Right cardiac atrium (tissue), 5 donors: ENCODE measurements around the gene DNAH11. TPM values are rescaled to one million over a fixed set of nuclear protein-coding genes. Genes with fewer than 3 reads are reported as not detected.
"Not testable (repeated sequence)": the region's sequence is repeated elsewhere in the genome, so short reads cannot be mapped to it uniquely, and the experiment has no call there.

Experiments
- ATAC-seq, 2 donors: fragments of 200-7000 bp; cut with Tn5 transposase; one replicate each; pipeline versions ENCODE4 v1.8.0 to v1.9.1; 2020; ENCODE audit warnings: moderate library complexity in 2 of 2, mild to moderate bottlenecking in 1 of 2
- DNase-seq, 3 donors: peaks; one replicate each; pipeline ENCODE4 v3.0.0-alpha.2; 2020
- H3K27ac ChIP-seq: one replicate; pipeline ENCODE4 v1.5.1; 2013; ENCODE audit warnings: mild to moderate bottlenecking, low read length, control low read depth, moderate library complexity
- H3K27me3 ChIP-seq: one replicate; pipeline ENCODE4 v1.6.1; 2013; ENCODE audit not compliant: control insufficient read depth, insufficient read depth
- H3K4me1 ChIP-seq: one replicate; pipeline ENCODE4 v1.6.1; 2013; ENCODE audit warnings: low read length; ENCODE audit not compliant: control insufficient read depth, insufficient read depth
- H3K4me3 ChIP-seq: one replicate; pipeline ENCODE4 v1.5.1; 2013; ENCODE audit warnings: low read length, control low read depth
- H3K9me3 ChIP-seq: one replicate; pipeline ENCODE4 v1.6.1; 2013; ENCODE audit warnings: low read length; ENCODE audit not compliant: control insufficient read depth
- WGBS: extraction: QIAGEN DNeasy Blood & Tissue Kit; methylation state at CpG from one replicate; pipeline ENCODE4 v1.1.7; 2013; 5-methylcytosine and 5-hydroxymethylcytosine counted together
- intact Hi-C, 4 donors: fragments of 100-400 bp; cut with DNase I; formaldehyde crosslinking; loops; one replicate each; pipeline versions ENCODE4 v1.11.0 to v1.14.0; 2022 to 2023
- polyA plus RNA-seq: library from polyadenylated mRNA; stranded (reverse); fragments of 200-250 nt; gene quantifications from one replicate; pipeline ENCODE4 v1.2.3, GENCODE V29; 2013
- total RNA-seq, 4 donors: library from RNA; stranded (reverse); fragmentation: NEBNext Ultra II Directional; extraction: Animal tissue kit (Norgen Biotek cat#: 25700); gene quantifications; one replicate each; pipeline ENCODE4 v1.2.1, GENCODE V29; 2021
- donor health status: healthy with polysubstance abuse.
- donor health status: DM: no; HTN: yes; CAD: no.
- donor health status: DM: no; HTN: no; CAD: no.
- donor health status: DM: no; HTN: yes; CAD: no; lungs with severe emphysema.
- donor health status: DM: yes; HTN: yes; CAD: no.

The DNAH11 gene
- total and polyA plus RNA-seq, 5 donors: 0.86 to 6.4 (median 4.1) TPM

DNA sequence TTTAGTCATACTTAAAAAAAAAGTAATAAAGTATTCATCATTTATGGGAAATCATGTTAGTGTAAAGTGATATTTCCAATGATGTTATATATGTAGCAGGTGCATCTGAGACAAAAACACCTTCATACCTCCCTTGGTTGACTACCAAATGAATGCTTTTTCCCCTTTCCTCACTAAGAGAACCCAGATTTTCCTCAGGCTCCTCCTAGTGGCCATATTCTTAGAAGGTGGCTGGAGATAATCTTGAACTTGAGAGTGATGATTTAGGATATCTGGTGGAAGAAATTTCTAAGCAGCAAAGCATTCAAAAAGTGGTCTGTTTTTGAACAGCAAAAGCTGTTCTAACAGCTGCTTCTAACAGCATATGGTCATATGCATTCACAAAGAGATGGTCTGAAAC lies 16.8 kb upstream of the DNAH11 start:
- no peaks in the 10 kb centered on the region for H3K4me1 ChIP-seq
- H3K27ac ChIP-seq: no peak overlapping the region
- H3K27me3 ChIP-seq: no peaks in the 10 kb centered on the region
- ATAC-seq (no peak), DNase-seq (no peak)
- no peak overlapping the region for H3K4me3 ChIP-seq
- intact Hi-C loops: no loop called here
- no peaks in the 10 kb centered on the region for H3K9me3 ChIP-seq

DNA sequence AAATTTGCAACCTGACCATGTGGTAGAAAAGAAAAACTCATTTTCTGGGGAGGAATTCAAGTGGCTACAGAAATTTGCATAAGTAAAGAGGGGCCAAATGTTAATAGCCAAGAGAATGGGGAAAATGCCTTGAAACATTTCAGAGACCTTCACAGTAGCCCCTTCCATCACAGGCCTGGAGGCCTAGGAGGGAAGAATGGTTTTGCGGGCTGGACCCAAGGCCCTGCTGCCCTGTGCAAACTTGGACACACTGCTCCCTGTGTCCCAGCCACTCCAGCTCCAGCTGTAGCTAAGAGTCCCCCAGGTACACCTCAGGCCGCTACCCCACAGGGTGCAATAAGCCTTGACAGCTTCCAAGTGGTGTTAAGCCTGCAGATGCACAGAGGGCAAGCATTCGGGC lies 16.4 kb upstream of the DNAH11 start:
- ATAC-seq (no peak), DNase-seq (no peak)
- Histone ChIP-seq H3K9me3 (no peaks in the 10 kb centered on the region), H3K27me3 (no peaks in the 10 kb centered on the region), H3K27ac (no peak overlapping the region), H3K4me1 (no peaks in the 10 kb centered on the region), H3K4me3 (no peak overlapping the region)
- 85% methylated on average over 3 of the region's 3 CpGs for WGBS
- intact Hi-C loops: no loop called here

DNA sequence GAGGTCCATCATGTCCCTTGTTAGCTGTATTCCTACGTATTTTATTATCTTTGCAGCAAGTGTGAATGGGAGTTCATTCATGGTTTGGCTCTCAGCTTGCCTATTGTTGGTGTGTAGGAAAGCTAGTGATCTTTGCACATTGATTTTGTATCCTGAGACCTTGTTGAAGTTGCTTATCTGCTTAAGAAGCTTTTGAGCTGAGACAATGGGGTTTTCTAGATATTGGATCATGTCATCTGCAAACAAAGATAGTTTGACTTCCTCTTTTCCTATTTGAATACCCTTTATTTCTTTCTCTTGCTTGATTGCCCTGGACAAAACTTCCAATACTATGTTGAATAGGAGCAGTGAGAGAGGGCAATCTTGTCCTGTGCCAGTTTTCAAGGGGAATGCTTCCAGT lies 10.4 kb upstream of the DNAH11 start:
- H3K27ac ChIP-seq, H3K27me3 ChIP-seq, H3K4me3 ChIP-seq, intact Hi-C loops, ATAC-seq, H3K4me1 ChIP-seq, DNase-seq, H3K9me3 ChIP-seq: not testable (repeated sequence)
- 60% methylated on average over 1 of the region's 1 CpG for WGBS

DNA sequence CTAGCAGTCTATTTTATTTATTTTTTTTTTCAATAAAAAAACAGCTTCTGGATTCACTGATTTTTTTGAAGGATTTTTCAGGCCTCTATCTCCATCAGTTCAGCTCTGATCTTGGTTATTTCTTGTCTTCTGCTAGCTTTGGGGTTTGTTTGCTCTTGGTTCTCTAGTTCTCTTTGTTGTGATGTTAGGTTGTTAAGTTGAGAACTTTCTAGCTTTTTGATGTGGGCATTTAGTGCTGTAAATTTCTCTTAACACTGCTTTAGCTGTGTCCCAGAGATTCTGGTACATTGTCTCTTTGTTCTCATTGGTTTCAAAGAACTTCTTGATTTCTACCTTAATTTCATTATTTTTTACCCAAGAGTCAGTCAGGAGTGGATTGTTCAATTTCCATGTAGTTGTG lies 9.2 kb upstream of the DNAH11 start:
- ATAC-seq, intact Hi-C loops: not testable (repeated sequence)

DNA sequence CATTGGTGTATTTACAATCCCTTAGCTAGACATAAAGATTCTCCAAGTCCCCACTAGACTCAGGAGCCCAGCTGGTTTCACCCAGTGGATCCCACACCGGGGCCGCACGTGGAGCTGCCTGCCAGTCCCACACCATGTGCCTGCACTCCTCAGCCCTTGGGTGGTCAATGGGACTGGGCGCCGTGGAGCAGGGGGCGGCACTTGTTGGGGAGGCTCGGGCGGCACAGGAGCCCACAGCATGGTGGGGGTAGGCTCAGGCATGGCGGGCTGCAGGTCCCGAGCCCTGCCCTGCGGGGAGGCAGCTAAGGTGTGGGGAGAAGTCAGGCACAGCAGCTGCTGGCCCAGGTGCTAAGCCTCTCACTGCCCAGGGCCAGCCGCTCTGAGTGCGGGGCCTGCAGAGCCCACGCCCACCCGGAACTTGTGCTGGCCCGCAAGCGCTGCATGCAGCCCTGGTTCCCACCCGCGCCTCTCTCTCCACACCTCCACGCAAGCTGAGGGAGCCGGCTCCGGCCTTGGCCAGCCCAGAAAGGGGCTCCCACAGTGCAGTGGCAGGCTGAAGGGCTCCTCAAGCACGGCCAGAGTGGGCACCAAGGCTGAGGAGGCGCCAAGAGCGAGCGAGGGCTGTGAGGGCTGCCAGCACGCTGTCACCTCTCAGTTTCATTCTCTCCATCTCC lies 6.3 kb upstream of the DNAH11 start:
- H3K4me3 ChIP-seq, intact Hi-C loops: not testable (repeated sequence)
- 94% methylated on average over 27 of the region's 27 CpGs for WGBS

More for the DNA sequence above, 9.2 kb upstream of the DNAH11 start:
- not testable (repeated sequence) for H3K4me1 ChIP-seq, H3K4me3 ChIP-seq, DNase-seq, H3K27ac ChIP-seq, H3K27me3 ChIP-seq, H3K9me3 ChIP-seq

DNA sequence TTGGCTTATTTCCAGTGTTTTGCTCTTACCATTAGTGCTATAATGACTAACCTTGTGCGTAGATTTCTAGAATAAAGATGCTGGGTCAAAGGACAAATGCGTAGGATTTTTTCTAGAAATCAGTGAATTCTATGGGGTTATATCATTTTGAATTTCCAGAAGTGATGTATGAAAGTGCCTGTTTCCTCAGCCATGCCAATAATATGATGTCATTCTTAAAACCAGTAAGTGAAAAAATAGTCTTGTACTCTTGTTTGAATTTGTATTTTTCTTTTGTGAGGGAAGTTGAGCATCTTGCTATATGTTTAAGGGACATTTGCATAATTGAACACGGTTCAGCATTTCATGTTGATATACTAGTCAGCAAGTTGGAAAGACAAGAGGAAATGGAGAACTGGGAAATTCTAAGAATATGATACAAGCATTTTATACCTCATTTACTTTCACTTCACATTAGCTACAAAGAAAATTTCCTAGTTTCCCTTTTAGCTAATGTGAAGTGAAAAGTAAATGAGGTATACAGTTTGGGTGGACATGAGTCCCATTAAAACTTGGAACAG lies 3.8 kb upstream of the DNAH11 start:
- 73% methylated on average over 3 of the region's 3 CpGs for WGBS
- Histone ChIP-seq H3K4me1 (no peaks in the 10 kb centered on the region), H3K9me3 (no peaks in the 10 kb centered on the region), H3K4me3 (no peak overlapping the region), H3K27ac (no peak overlapping the region), H3K27me3 (peaks cover 3% of the 10 kb centered on the region)
- intact Hi-C loops: no loop called here
- no peak for ATAC-seq
- DNase-seq: no peak

More for the DNA sequence above, 6.3 kb upstream of the DNAH11 start:
- H3K27me3 ChIP-seq, H3K27ac ChIP-seq, ATAC-seq, H3K9me3 ChIP-seq, H3K4me1 ChIP-seq: not testable (repeated sequence)
- DNase-seq: peak in 1 of 3 donors; percentile 44

DNA sequence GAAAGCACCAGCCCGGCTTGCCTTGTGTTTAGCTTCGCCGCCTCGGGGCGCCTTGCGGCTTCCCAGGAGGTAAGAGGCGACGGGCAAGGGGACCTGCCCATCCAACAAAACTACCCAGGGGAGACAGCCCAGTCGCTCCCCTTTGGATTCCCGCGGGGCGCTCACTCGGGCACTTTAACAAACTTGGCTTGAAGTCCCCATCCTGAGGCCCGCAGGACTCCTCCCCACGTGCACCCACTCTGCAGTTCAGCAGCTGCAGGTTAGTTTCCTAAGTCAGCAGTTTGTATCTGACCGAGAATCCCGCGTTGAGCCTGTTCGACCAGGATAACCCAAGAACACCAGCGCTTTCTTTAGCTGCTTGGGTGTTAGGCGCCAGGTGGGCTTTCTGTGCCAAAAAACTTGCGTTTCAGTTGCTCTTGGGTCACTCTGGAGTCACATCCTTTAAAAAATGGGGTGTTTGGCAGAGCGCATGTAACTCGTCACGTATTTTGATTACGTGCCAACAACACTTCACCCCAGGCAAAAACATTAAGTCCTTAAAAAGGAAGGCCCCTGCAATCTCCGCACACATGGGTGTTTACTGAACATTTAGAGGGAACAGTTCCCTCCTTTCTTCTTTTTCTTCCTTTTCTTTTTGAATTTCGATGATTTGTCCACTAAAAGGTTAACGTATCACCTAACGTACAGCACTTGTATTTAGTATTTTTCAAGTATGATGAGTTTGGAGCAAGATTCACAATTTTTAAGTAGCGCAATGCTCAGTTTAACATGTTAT lies 876 bp downstream of the DNAH11 start:
- Histone ChIP-seq H3K4me1 (no peaks in the 10 kb centered on the region), H3K27me3 (peaks cover 4% of the 10 kb centered on the region), H3K9me3 (no peaks in the 10 kb centered on the region), H3K4me3 (peak overlapping the region; percentile 13), H3K27ac (no peak overlapping the region)
- intact Hi-C loops: no loop called here
- WGBS: 7% methylated on average over 31 of the region's 31 CpGs
- ATAC-seq (peak; percentile 36 to 52), DNase-seq (peak in 1 of 3 donors; percentile 56)

DNA sequence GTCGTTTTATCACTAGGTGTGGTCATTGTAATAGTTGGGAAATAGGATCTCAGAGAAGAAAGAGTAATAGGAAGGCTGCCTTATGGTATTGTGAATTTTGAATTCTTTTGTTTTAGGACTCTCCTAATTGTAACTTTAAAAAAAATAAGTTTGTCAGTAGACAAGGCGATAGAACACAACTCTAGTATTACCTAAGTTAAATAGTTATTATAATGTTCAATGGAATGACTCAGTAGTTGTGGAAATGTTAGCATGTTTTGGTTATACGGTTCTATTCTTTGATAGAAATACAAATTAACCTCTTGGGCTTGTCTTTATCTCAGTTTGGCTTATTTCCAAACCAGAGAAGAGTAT lies 1.4 kb downstream of the DNAH11 start:
- Histone ChIP-seq H3K4me1 (no peaks in the 10 kb centered on the region), H3K4me3 (no peak overlapping the region), H3K27me3 (peaks cover 4% of the 10 kb centered on the region), H3K27ac (no peak overlapping the region), H3K9me3 (no peaks in the 10 kb centered on the region)
- ATAC-seq (no peak), DNase-seq (no peak)
- 29% methylated on average over 3 of the region's 3 CpGs for WGBS
- intact Hi-C loops: no loop called here

DNA sequence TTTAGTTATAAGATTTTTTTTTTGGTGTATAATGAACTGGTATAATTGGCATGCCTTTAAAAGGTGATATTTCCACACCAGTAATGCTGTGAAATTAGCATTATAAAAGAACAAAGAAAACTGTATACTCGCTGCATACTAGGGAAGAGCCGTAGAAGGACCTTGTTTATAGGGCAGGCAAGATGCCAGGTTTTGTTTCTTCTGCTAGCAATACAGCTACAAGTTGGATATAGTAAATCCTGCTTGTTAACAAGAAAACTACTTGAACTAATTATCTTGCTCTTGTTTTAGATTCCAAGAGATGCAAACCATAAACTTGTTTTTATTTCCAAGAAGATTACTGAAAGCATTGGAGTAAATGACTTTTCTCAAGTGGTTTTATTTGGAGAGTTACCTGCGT lies 1.9 kb downstream of the DNAH11 start:
- ATAC-seq (no peak), DNase-seq (no peak)
- no peaks in the 10 kb centered on the region for H3K4me1 ChIP-seq
- no peaks in the 10 kb centered on the region for H3K9me3 ChIP-seq
- no peak overlapping the region for H3K27ac ChIP-seq
- H3K27me3 ChIP-seq: peaks cover 4% of the 10 kb centered on the region
- H3K4me3 ChIP-seq: no peak overlapping the region
- WGBS: 63% methylated on average over 3 of the region's 3 CpGs
- intact Hi-C loops: no loop called here

DNA sequence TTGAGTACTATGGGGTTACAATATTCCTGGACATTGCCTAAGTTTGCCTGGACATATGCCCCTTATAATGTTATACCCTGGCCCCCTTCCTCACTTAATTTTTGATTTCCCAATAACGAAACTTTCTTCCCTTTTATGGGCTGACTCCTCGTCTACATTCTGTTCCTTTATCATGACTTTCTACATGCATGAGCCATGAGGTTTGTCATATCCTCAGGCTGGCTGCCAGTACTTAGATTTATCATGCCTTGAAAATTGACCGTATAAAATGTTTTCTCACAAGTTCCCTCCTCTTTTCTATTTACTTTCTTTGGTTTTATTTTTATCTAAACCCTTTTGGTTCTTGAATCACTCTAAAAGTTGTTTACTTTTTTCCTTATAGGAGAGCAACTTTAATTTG lies 4.7 kb downstream of the DNAH11 start:
- Histone ChIP-seq H3K4me3 (no peak overlapping the region), H3K9me3 (no peaks in the 10 kb centered on the region), H3K27me3 (peaks cover 2% of the 10 kb centered on the region), H3K4me1 (no peaks in the 10 kb centered on the region), H3K27ac (no peak overlapping the region)
- DNase-seq (no peak), ATAC-seq (no peak)
- intact Hi-C loops: no loop called here
- WGBS: 36% methylated on average over 3 of the region's 3 CpGs

DNA sequence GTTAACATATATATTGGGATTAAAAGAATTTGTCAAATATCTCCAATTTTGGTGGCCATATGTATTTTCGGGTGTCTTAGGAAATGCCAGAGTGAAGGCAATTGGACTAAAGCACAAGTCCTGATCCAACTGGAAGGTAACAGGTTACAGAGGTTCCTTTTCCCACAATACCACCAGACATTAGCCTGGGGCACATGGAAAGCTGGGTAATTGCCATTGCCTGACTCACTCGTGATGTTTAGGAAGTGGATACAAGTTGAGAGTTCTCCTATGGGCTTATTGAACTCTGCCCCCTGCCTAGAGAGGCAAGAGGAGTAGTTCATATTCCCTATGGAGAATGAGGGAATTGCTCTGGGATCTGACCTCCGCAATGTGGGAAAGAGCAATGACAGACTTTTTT lies 5.7 kb downstream of the DNAH11 start:
- Histone ChIP-seq H3K4me3 (no peak overlapping the region), H3K4me1 (no peaks in the 10 kb centered on the region), H3K27me3 (peaks cover 2% of the 10 kb centered on the region), H3K27ac (no peak overlapping the region), H3K9me3 (no peaks in the 10 kb centered on the region)
- intact Hi-C loops: no loop called here
- DNase-seq (no peak), ATAC-seq (no peak)
- WGBS: 64% methylated on average over 3 of the region's 3 CpGs
